SK-MEL-5 (cell line): ENCODE data around the gene KRTAP10-3. TPM values are rescaled to one million over a fixed set of nuclear protein-coding genes. Genes with fewer than 3 reads are reported as not detected.
"Not testable (repeated sequence)": the region's sequence is repeated elsewhere in the genome, so short reads cannot be mapped to it uniquely, and the experiment has no call there.

Experiments
- DNase-seq: peaks from one replicate; pipeline ENCODE4 v3.0.0-alpha.2; 2016; ENCODE audit warnings: low read depth, low spot score
- in situ Hi-C: cut with HindIII; loops from 2 replicates; pipeline ENCODE4 v1.10.0; 2016; ENCODE audit warnings: low sequenced_read_pairs, high pct_unique_total_duplicates, low pct_unique_long_range_greater_than_20kb
- total RNA-seq: library from RNA; depleted of rRNA; stranded (reverse); fragments of >200 nt; shearing (Covaris generic); gene quantifications from 2 replicates; pipeline ENCODE4 v1.2.3, GENCODE V29; 2014

The KRTAP10-3 gene
- total RNA-seq, 1 experiment from 2014 or later, result not detected

GRCh38 chr21:44557491-44558328 is 885 bp downstream of the KRTAP10-3 start:
- DNase-seq, result no peak
- in situ Hi-C loops, result no loop called here

- no peak for DNase-seq
- in situ Hi-C loops, result no loop called here
Measured at GRCh38 chr21:44556879-44557278, 1.7 kb downstream of the KRTAP10-3 start.

GRCh38 chr21:44555200-44555875 is 3.3 kb downstream of the KRTAP10-3 start:
- in situ Hi-C loops, result no loop called here
- DNase-seq, result no peak

- in situ Hi-C loops, result no loop called here
- no peak for DNase-seq
Measured at GRCh38 chr21:44552681-44553080, 5.9 kb downstream of the KRTAP10-3 start.

GRCh38 chr21:44552136-44552535 is 6.5 kb downstream of the KRTAP10-3 start:
- in situ Hi-C loops, result no loop called here
- no peak for DNase-seq

- in situ Hi-C loops, result no loop called here
- DNase-seq, result no peak
Measured at GRCh38 chr21:44551340-44551961, 7.1 kb downstream of the KRTAP10-3 start, which contains the start of gene KRTAP10-2. Gene KRTAP10-2, minus strand, starts transcription at chr21:44551505. Its CDS starts 47 bp downstream, at chr21:44551458.

- DNase-seq, result no peak
- in situ Hi-C loops, result no loop called here
Measured at GRCh38 chr21:44550807-44551206, 7.8 kb downstream of the KRTAP10-3 start.

GRCh38 chr21:44550285-44550684 is 8.3 kb downstream of the KRTAP10-3 start:
- DNase-seq, in situ Hi-C loops: not testable (repeated sequence)

- in situ Hi-C loops, result no loop called here
- no peak for DNase-seq
Measured at GRCh38 chr21:44549525-44550211, 8.9 kb downstream of the KRTAP10-3 start.

- in situ Hi-C loops, result no loop called here
- DNase-seq, result no peak
Measured at GRCh38 chr21:44548922-44549321, 9.7 kb downstream of the KRTAP10-3 start.

- no peak for DNase-seq
- in situ Hi-C loops, result no loop called here
Measured at GRCh38 chr21:44548381-44548780, 10.2 kb downstream of the KRTAP10-3 start.

GRCh38 chr21:44547656-44548331 is 10.8 kb downstream of the KRTAP10-3 start:
- in situ Hi-C loops, result no loop called here
- DNase-seq, result no peak

GRCh38 chr21:44544566-44544965 is 14.0 kb downstream of the KRTAP10-3 start:
- in situ Hi-C loops, result no loop called here
- no peak for DNase-seq

GRCh38 chr21:44542716-44543115 is 15.9 kb downstream of the KRTAP10-3 start:
- in situ Hi-C loops, result no loop called here
- no peak for DNase-seq

- no peak for DNase-seq
- in situ Hi-C loops, result no loop called here
Measured at GRCh38 chr21:44540741-44541288, 17.8 kb downstream of the KRTAP10-3 start.

- DNase-seq, result no peak
- in situ Hi-C loops, result no loop called here
Measured at GRCh38 chr21:44539991-44540666, 18.5 kb downstream of the KRTAP10-3 start, which contains the start of gene KRTAP10-1. Gene KRTAP10-1, minus strand, starts transcription at chr21:44540195. Its CDS starts 45 bp downstream, at chr21:44540150.
